Ishikawa (cell line): ENCODE data around the gene CHST14.
A peak's percentile ranks its signal among the peaks of the same experiment; 100 is the strongest.

Experiments used
- CEBPB ChIP-seq: IDR thresholded peaks from 2 replicates; pipeline ENCODE4 v1.6.1; 2012
- CREB1 ChIP-seq: IDR thresholded peaks from 2 replicates; pipeline ENCODE4 v1.6.1; 2012; ENCODE audit warnings: low read depth
- EGR1 ChIP-seq: IDR thresholded peaks from 2 replicates; pipeline ENCODE4 v1.6.1; 2012
- EP300 ChIP-seq: IDR thresholded peaks from 2 replicates; pipeline ENCODE4 v1.6.1; 2012; ENCODE audit warnings: borderline replicate concordance
- FOXM1 ChIP-seq: IDR thresholded peaks from 2 replicates; pipeline ENCODE4 v1.6.1; 2012; ENCODE audit warnings: low read depth, borderline replicate concordance
- MAX ChIP-seq: IDR thresholded peaks from 2 replicates; pipeline ENCODE4 v1.6.1; 2012
- NFIC ChIP-seq: IDR thresholded peaks from 2 replicates; pipeline ENCODE4 v1.6.1; 2012
- RAD21 ChIP-seq: IDR thresholded peaks from 2 replicates; pipeline ENCODE4 v1.6.1; 2012; ENCODE audit warnings: low read depth
- REST ChIP-seq: IDR thresholded peaks from 2 replicates; pipeline ENCODE4 v1.6.1; 2012; ENCODE audit warnings: low read depth, mild to moderate bottlenecking
- TAF1 ChIP-seq: IDR thresholded peaks from 2 replicates; pipeline ENCODE4 v1.6.1; 2012; ENCODE audit warnings: low read depth, mild to moderate bottlenecking
- TCF12 ChIP-seq: IDR thresholded peaks from 2 replicates; pipeline ENCODE4 v1.6.1; 2012; ENCODE audit warnings: low read depth
- TEAD4 ChIP-seq: IDR thresholded peaks from 2 replicates; pipeline ENCODE4 v1.6.1; 2012
- USF1 ChIP-seq: IDR thresholded peaks from 2 replicates; pipeline ENCODE4 v1.6.1; 2012
- YY1 ChIP-seq: IDR thresholded peaks from 2 replicates; pipeline ENCODE4 v1.6.1; 2012; ENCODE audit warnings: low read depth
- ZBTB7A ChIP-seq: IDR thresholded peaks from 2 replicates; pipeline ENCODE4 v1.6.1; 2012; ENCODE audit warnings: low read depth

CHST14 gene

DNA sequence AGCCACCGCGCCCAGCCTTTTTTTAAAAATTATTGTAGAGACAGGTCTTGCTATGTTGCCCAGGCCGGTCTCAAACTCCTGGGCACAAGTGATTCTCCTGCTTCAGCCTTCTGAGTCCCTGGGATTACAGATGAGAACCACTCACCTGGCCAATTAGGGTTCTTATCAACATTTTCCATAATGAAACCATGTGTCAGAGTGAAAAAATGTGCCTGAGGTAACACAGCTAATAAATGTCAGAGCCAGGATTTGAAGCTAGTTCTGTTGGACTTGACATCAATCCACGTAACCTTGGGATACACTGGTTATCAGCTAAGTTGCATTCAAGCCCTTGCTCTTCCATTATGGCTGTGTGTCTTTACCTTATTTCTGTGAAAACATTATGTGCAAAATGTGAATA, 29.1 kb downstream of the CHST14 start:
- no peak for TF ChIP-seq EP300
- TF ChIP-seq EGR1, result no peak
- TF ChIP-seq MAX, result no peak
- TF ChIP-seq RAD21, result no peak
- no peak for TF ChIP-seq REST

GRCh38 chr15:40500568-40501330, 30.0 kb downstream of the CHST14 start:
- TF ChIP-seq CREB1, result no peak
- TF ChIP-seq USF1, result no peak
- TF ChIP-seq CEBPB, result no peak
- no peak for TF ChIP-seq EGR1
- no peak for TF ChIP-seq EP300
- TF ChIP-seq YY1, result no peak
- no peak for TF ChIP-seq MAX
- TF ChIP-seq FOXM1, result no peak
- no peak for TF ChIP-seq REST
- TF ChIP-seq TEAD4, result no peak
- TF ChIP-seq NFIC, result no peak
- TF ChIP-seq RAD21, result no peak
- no peak for TF ChIP-seq TAF1
- TF ChIP-seq TCF12, result no peak
- no peak for TF ChIP-seq ZBTB7A

DNA sequence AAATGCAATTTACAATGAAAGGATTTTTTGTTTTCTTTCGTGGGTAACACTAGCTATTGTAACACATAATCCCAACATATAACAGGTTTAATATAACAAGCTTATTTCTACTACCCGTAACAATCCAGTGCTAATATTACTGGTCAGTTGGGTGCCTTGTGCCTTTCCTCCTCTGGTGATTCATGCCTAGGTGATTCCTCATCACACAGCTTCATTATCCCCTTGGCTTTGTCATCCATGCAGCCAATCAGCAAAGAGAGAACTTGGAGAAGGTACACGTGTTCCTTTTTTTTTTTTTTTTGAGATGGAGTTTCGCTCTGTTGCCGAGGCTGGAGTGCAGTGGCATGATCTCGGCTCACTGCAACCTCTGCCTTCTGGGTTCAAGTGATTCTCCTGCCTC, 30.7 kb downstream of the CHST14 start:
- TF ChIP-seq CEBPB (no peak), REST (no peak), NFIC (no peak), MAX (no peak), YY1 (no peak), USF1 (no peak), CREB1 (no peak), FOXM1 (no peak), TEAD4 (no peak), EGR1 (no peak), TCF12 (no peak)

DNA sequence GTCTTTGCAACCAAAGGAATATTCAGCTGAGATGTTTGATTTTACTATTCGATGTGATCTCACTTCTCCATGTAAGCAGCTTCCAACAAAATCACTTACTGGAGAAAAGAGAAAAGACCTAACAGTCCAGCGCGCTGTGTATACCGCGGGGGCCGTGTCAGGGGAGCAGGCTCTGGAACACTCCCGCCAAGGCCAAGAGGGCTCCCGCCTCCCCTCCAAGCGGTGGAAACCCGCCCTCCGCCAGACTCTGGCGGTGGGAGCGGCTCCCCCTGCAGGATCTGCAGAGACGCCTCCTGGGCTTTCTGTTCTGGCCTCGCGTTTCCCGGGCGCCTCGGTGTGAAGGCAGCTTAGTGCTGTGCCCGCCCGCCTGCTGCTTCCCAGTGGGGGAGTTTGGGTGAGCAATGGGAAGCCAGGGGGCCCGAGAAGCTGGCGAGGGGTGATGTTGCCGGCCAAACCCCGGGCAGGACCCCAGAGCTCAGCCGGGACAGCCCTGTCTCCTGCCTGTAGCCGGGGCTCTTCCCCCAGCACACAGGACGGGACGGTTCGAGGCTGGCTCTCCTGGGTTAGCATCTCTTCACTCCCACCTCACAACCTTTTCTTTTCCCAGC, 36.3 kb downstream of the CHST14 start:
- TF ChIP-seq ZBTB7A, result 0 out of 2 replicates have a peak, but pooled peaks have one; percentile 49
- TF ChIP-seq RAD21, result peak; percentile 55
- no peak for TF ChIP-seq CREB1
- TF ChIP-seq MAX, result peak; percentile 53; the same call in 1 of the 2 replicates
- TF ChIP-seq CEBPB, result no peak
